Coronary artery (tissue), 2 donors: Measurements from ENCODE around the gene IMPA2.

Source experiments
- DNase-seq: peaks from one replicate; pipeline ENCODE4 v3.0.0-alpha.2; 2017; ENCODE audit warnings: low spot score
- H3K27ac ChIP-seq, 2 donors: fragments of 200-600 bp; sonication (generic); one replicate each; pipeline ENCODE4 v1.5.1; 2016 to 2019
- H3K4me3 ChIP-seq: fragments of 200-600 bp; sonication (generic); 2 replicates; pipeline ENCODE4 v1.5.1; 2016; ENCODE audit warnings: mild to moderate bottlenecking, moderate library complexity
- TF ChIP-seq, protein P1 (sequence below): fragments of 200-600 bp; sonication (generic); IDR thresholded peaks from one replicate; pipeline ENCODE4 v1.5.1; 2019; ENCODE audit warnings: antibody characterized with exemption

The IMPA2 gene

GRCh38 chr18:12079491-12080237 lies 98.4 kb downstream of the IMPA2 start:
- DNase-seq: no peak
- H3K4me3 ChIP-seq: no peak overlapping the region
- TF ChIP-seq, protein P1, sequence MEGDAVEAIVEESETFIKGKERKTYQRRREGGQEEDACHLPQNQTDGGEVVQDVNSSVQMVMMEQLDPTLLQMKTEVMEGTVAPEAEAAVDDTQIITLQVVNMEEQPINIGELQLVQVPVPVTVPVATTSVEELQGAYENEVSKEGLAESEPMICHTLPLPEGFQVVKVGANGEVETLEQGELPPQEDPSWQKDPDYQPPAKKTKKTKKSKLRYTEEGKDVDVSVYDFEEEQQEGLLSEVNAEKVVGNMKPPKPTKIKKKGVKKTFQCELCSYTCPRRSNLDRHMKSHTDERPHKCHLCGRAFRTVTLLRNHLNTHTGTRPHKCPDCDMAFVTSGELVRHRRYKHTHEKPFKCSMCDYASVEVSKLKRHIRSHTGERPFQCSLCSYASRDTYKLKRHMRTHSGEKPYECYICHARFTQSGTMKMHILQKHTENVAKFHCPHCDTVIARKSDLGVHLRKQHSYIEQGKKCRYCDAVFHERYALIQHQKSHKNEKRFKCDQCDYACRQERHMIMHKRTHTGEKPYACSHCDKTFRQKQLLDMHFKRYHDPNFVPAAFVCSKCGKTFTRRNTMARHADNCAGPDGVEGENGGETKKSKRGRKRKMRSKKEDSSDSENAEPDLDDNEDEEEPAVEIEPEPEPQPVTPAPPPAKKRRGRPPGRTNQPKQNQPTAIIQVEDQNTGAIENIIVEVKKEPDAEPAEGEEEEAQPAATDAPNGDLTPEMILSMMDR: no peak
- no peak overlapping the region for H3K27ac ChIP-seq
